SU-DHL-6 (cell line): Measurements from ENCODE around the gene AGFG1.

Experiments used
- H2AFZ ChIP-seq: fragments of 200-600 bp; sonication (generic); 2 replicates; pipeline ENCODE4 v1.6.1; 2014; ENCODE audit warnings: low read depth, mild to moderate bottlenecking, moderate library complexity, mixed read lengths, antibody characterized with exemption, low read length; ENCODE audit not compliant: severe bottlenecking
- H3F3A ChIP-seq: fragments of 200-600 bp; shearing (Covaris generic); 2 replicates; pipeline ENCODE4 v1.6.0; 2016; ENCODE audit warnings: antibody characterized with exemption, mild to moderate bottlenecking; ENCODE audit not compliant: insufficient read depth
- H3K27ac ChIP-seq: fragments of 200-600 bp; sonication (generic); 2 replicates; pipeline ENCODE4 v1.5.1; 2016; ENCODE audit warnings: low read depth, mild to moderate bottlenecking, low read length, moderate library complexity, mixed read lengths
- H3K27me3 ChIP-seq: fragments of 200-600 bp; sonication (generic), shearing (Covaris generic); 2 replicates; pipeline ENCODE4 v1.6.0; 2014; ENCODE audit warnings: mild to moderate bottlenecking, low read length
- H3K36me3 ChIP-seq: fragments of 200-600 bp; sonication (generic); 2 replicates; pipeline ENCODE4 v1.6.1; 2014; ENCODE audit warnings: mild to moderate bottlenecking, low read length, mixed read lengths
- H3K4me2 ChIP-seq: fragments of 300-600, 200-600 bp; shearing (Covaris generic), sonication (generic); 2 replicates; pipeline ENCODE4 v1.6.0; 2014; ENCODE audit warnings: low read length, low read depth, mild to moderate bottlenecking; ENCODE audit not compliant: poor library complexity, severe bottlenecking
- H3K4me3 ChIP-seq: fragments of 200-600 bp; sonication (generic); 2 replicates; pipeline ENCODE4 v1.5.1; 2014; ENCODE audit warnings: antibody characterized with exemption, low read length, mild to moderate bottlenecking, mixed read lengths; ENCODE audit not compliant: insufficient read depth, poor library complexity, severe bottlenecking
- H3K79me2 ChIP-seq: fragments of 200-600 bp; sonication (generic); 2 replicates; pipeline ENCODE4 v1.6.1; 2014; ENCODE audit warnings: mild to moderate bottlenecking, low read length, moderate library complexity; ENCODE audit not compliant: insufficient read depth
- H3K9ac ChIP-seq: fragments of 200-600 bp; sonication (generic); 2 replicates; pipeline ENCODE4 v1.7.0; 2014; ENCODE audit warnings: mild to moderate bottlenecking, low read length
- H3K9me2 ChIP-seq: fragments of 200-600 bp; sonication (generic); replicated peaks from 2 replicates; pipeline ENCODE4 v1.6.1; 2014; ENCODE audit warnings: low read length; ENCODE audit not compliant: insufficient read depth
- H3K9me3 ChIP-seq: fragments of 200-600 bp; sonication (generic); 2 replicates; pipeline ENCODE4 v1.6.1; 2014; ENCODE audit warnings: low read length, mixed read lengths; ENCODE audit not compliant: insufficient read depth
- H4K20me1 ChIP-seq: fragments of 200-600 bp; sonication (generic); 2 replicates; pipeline ENCODE4 v1.6.1; 2014; ENCODE audit warnings: low read depth, mild to moderate bottlenecking, antibody characterized with exemption, low read length, moderate library complexity, mixed read lengths
- CTCF ChIP-seq: fragments of 200-600 bp; sonication (generic); IDR thresholded peaks from one replicate; pipeline ENCODE4 v1.5.1; 2017; ENCODE audit warnings: antibody characterized with exemption, mild to moderate bottlenecking, low read length, moderate library complexity; ENCODE audit not compliant: insufficient read depth, poor library complexity, severe bottlenecking
- EZH2phosphoT487 ChIP-seq: fragments of 200-600 bp; sonication (generic), shearing (Covaris generic); conservative IDR thresholded peaks from 2 replicates; pipeline ENCODE4 v1.6.1; 2018; ENCODE audit warnings: mild to moderate bottlenecking, antibody characterized with exemption, low read length, moderate library complexity, mixed read lengths

The AGFG1 gene

GRCh38 chr2:227482638-227483340 is 10.8 kb downstream of the AGFG1 start:
- TF ChIP-seq CTCF (no peak), EZH2phosphoT487 (no peak)
- peaks cover 96% of the 10 kb centered on the region for H3K79me2 ChIP-seq
- H3K4me2 ChIP-seq = peak overlapping the region; percentile 4
- H3K27ac ChIP-seq = peak overlapping the region; percentile 47
- no peak overlapping the region for H3K4me3 ChIP-seq
- no peak overlapping the region for H2AFZ ChIP-seq
- H3K27me3 ChIP-seq = no peaks in the 10 kb centered on the region
- H3K36me3 ChIP-seq = no peaks in the 10 kb centered on the region
- H3K9ac ChIP-seq = no peak overlapping the region
- H4K20me1 ChIP-seq = peaks cover 23% of the 10 kb centered on the region
- peaks cover 11% of the 10 kb centered on the region for H3F3A ChIP-seq
- H3K9me2 ChIP-seq = no peaks in the 10 kb centered on the region
- H3K9me3 ChIP-seq = 0 out of 2 replicates have a peak, but pooled peaks cover 2% of the 10 kb centered on the region

- no peak for TF ChIP-seq CTCF
- TF ChIP-seq EZH2phosphoT487 = no peak
- Histone ChIP-seq H3F3A (peaks cover 11% of the 10 kb centered on the region), H3K9me3 (0 out of 2 replicates have a peak, but pooled peaks cover 2% of the 10 kb centered on the region), H3K27ac (no peak overlapping the region), H3K4me3 (no peak overlapping the region), H3K4me2 (no peak overlapping the region), H4K20me1 (peaks cover 17% of the 10 kb centered on the region), H3K79me2 (peaks cover 99% of the 10 kb centered on the region), H3K9me2 (no peaks in the 10 kb centered on the region), H3K27me3 (no peaks in the 10 kb centered on the region), H3K9ac (no peak overlapping the region), H2AFZ (no peak overlapping the region), H3K36me3 (no peaks in the 10 kb centered on the region)
Observed at GRCh38 chr2:227485429-227485828, 13.5 kb downstream of the AGFG1 start.

- no peak for TF ChIP-seq CTCF
- no peak for TF ChIP-seq EZH2phosphoT487
- peaks cover 11% of the 10 kb centered on the region for H3F3A ChIP-seq
Observed at GRCh38 chr2:227486688-227487087, 14.7 kb downstream of the AGFG1 start.

More at GRCh38 chr2:227486688-227487087, 14.7 kb downstream of the AGFG1 start:
- H3K27me3 ChIP-seq = no peaks in the 10 kb centered on the region
- no peak overlapping the region for H3K27ac ChIP-seq
- H3K79me2 ChIP-seq = peaks cover 98% of the 10 kb centered on the region
- no peaks in the 10 kb centered on the region for H3K36me3 ChIP-seq
- no peak overlapping the region for H3K4me3 ChIP-seq
- H2AFZ ChIP-seq = no peak overlapping the region
- peaks cover 24% of the 10 kb centered on the region for H4K20me1 ChIP-seq
- no peaks in the 10 kb centered on the region for H3K9me2 ChIP-seq
- H3K9ac ChIP-seq = no peak overlapping the region
- H3K4me2 ChIP-seq = no peak overlapping the region
- 0 out of 2 replicates have a peak, but pooled peaks cover 2% of the 10 kb centered on the region for H3K9me3 ChIP-seq
